ENCODE results near the gene RSPO1.
"Not testable (repeated sequence)": the region's sequence is repeated elsewhere in the genome, so short reads cannot be mapped to it uniquely, and the experiment has no call there.

DNA sequence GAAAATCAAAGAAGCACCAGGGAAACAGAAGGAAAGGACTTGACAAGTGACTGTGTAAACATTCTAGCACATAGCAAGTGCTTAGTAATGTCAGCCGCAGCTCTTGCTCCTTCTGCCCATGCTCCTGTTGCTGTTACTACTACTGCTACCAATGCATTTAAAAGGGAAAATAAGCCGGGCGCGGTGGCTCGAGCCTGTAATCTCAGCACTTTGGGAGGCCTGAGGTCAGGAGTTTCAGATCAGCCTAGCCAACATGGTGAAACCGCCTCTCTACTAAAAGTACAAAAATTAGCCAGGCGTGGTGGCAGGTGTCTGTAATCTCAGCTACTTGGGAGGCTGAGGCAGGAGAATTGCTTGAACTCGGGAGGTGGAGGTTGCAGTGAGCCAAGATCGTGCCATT is 49.5 kb upstream of the RSPO1 start:
- not testable (repeated sequence) for TF ChIP-seq POLR2A (IDR thresholded peaks at IDR 0.05; ENCODE audit: low read length); GATA1 (IDR thresholded peaks at IDR 0.05; ENCODE audit: low read depth, low read length)

Data from erythroblast (primary cell).